Prostate gland (tissue), 2 donors: ENCODE data around the gene APBA2. TPM values are rescaled to one million over a fixed set of nuclear protein-coding genes. Genes with fewer than 3 reads are reported as not detected.

Experiments used
- DNase-seq: peaks from one replicate; pipeline ENCODE4 v3.0.0-alpha.2; 2019; ENCODE audit warnings: low spot score
- H3K27ac ChIP-seq, 2 donors: fragments of 200-600 bp; sonication (generic); 2 replicates each; pipeline ENCODE4 v1.5.1; 2017 to 2019
- H3K27me3 ChIP-seq: fragments of 200-600 bp; sonication (generic); replicated peaks from 2 replicates; pipeline ENCODE4 v1.5.1; 2019; ENCODE audit not compliant: insufficient read depth
- H3K36me3 ChIP-seq, 2 donors: fragments of 200-600 bp; sonication (generic); 1 replicate in 1 of 2; 2 replicates in 1 of 2; pipeline versions ENCODE4 v1.5.1 to v1.8.1; 2017 to 2019
- H3K4me1 ChIP-seq: fragments of 200-600 bp; sonication (generic); replicated peaks from 2 replicates; pipeline ENCODE4 v1.5.1; 2019
- H3K4me3 ChIP-seq, 2 donors: fragments of 200-600 bp; sonication (generic); 2 replicates each; pipeline ENCODE4 v1.5.1; 2017 to 2019
- H3K9me3 ChIP-seq: fragments of 200-600 bp; sonication (generic); 2 replicates; pipeline ENCODE4 v1.5.1; 2017
- POLR2A ChIP-seq: fragments of 450-650 bp; IDR thresholded peaks from one replicate; pipeline ENCODE4 v1.6.1; 2016; ENCODE audit warnings: antibody characterized with exemption, mild to moderate bottlenecking
- POLR2AphosphoS5 ChIP-seq: sonication (generic); formaldehyde crosslinking; IDR thresholded peaks from one replicate; pipeline ENCODE4 v1.6.1; 2017; ENCODE audit warnings: antibody characterized with exemption
- WGBS: methylation state at CpG from one replicate; pipeline ENCODE4 v1.1.5; 2018; 5-methylcytosine and 5-hydroxymethylcytosine counted together
- intact Hi-C: fragments of 100-400 bp; cut with DNase I; formaldehyde crosslinking; loops from one replicate; pipeline ENCODE4 v1.14.2; 2022
- total RNA-seq, 2 donors: library from RNA; depleted of rRNA; stranded (reverse); fragments of >200 nt; gene quantifications; one replicate each; pipeline ENCODE4 v1.1.0, GENCODE V29; 2016
- TF ChIP-seq, protein P1 (sequence below), 4 experiments: fragments of 200-600 bp in 2 of 4; fragments of 450-650 bp in 2 of 4; sonication (generic) in 2 of 4; IDR thresholded peaks; 1 replicate in 3 of 4; 2 replicates in 1 of 4; pipeline ENCODE4 v1.5.1; 2016 to 2019; ENCODE audit warnings: antibody characterized with exemption in 4 of 4, mild to moderate bottlenecking in 2 of 4, moderate library complexity in 2 of 4

The APBA2 gene
- total RNA-seq, 2 donors from 2014 or later: 2.6 to 25.3 TPM

DNA sequence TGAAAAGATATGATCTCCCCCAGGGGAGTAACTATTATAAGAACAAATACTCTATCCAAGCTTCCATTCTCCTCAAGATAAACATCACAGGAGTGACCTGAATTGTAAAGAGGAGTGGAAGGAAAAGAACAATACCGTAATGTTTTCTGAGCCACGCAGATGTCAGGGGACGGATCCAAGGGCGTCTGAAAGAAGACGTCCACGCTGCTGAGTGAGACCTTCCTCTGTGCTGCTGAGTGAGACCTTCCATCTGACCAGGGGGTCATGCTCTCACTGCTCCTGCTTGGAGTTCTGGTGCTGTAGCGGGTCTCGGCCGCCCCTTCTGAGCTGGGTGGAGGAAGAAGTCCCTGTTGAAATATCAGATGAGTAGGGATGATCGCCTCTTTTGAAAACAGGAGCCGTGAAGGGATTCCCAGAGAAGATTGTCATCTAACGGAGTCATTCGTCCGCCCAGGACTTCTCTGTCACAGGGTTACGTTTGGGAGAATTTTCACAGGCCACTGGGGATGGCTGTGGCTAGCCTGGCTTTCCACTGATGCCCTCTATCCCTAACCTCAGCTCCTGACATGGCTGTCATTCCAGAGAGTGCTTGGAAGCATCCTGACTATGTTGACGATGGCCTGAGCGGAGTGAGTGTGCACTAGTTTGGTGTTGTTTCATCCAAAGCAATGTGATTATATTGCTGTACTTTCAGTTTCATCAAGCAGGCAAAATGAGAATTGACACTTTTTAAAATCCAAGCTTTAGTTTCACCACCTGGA is 184.9 kb downstream of the APBA2 start:
- no peaks in the 10 kb centered on the region for H3K9me3 ChIP-seq
- no peak for DNase-seq
- no peaks in the 10 kb centered on the region for H3K4me1 ChIP-seq
- H3K27ac ChIP-seq: no peak overlapping the region
- H3K4me3 ChIP-seq: no peak overlapping the region
- no peaks in the 10 kb centered on the region for H3K27me3 ChIP-seq
- intact Hi-C loops: no loop called here
- TF ChIP-seq POLR2A (no peak), POLR2AphosphoS5 (no peak)
- no peaks in the 10 kb centered on the region for H3K36me3 ChIP-seq
- WGBS: 46% methylated on average over 17 of the region's 17 CpGs

DNA sequence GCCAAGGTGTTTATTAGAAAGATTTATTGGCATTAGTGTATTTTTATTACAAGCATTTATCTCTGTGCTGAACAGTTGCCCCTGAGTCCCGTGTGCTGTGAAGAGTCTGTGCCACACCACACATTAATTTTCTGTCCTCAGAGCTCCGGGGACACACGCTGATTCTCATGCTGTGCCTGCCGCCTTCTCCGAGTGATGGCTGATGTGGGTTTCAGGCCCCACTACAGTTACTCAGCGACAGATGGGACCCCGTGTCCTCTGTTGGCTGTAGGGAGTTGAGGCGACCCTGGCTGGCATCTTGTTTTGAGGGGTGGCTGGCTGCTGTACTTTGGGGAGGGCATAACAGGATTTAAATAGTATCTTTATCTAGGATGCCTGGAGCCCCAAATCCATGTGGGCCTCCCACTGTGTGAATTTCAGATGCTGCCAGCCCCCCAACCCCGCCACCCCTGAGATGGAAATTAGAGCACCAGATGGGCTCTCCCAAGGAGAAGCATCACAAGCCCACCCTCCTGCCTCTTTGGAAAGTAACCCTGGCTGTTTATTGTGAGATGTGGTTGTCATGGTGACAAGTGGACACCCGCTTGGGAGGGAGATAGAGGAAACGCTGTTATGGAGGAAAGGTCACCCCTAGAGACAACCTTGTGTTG is 185.6 kb downstream of the APBA2 start:
- no peak for DNase-seq
- no peaks in the 10 kb centered on the region for H3K27me3 ChIP-seq
- no peak overlapping the region for H3K27ac ChIP-seq
- no peaks in the 10 kb centered on the region for H3K9me3 ChIP-seq
- TF ChIP-seq, protein P1, sequence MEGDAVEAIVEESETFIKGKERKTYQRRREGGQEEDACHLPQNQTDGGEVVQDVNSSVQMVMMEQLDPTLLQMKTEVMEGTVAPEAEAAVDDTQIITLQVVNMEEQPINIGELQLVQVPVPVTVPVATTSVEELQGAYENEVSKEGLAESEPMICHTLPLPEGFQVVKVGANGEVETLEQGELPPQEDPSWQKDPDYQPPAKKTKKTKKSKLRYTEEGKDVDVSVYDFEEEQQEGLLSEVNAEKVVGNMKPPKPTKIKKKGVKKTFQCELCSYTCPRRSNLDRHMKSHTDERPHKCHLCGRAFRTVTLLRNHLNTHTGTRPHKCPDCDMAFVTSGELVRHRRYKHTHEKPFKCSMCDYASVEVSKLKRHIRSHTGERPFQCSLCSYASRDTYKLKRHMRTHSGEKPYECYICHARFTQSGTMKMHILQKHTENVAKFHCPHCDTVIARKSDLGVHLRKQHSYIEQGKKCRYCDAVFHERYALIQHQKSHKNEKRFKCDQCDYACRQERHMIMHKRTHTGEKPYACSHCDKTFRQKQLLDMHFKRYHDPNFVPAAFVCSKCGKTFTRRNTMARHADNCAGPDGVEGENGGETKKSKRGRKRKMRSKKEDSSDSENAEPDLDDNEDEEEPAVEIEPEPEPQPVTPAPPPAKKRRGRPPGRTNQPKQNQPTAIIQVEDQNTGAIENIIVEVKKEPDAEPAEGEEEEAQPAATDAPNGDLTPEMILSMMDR (IDR thresholded peaks at IDR 0.05): no peak
- TF ChIP-seq POLR2AphosphoS5 (no peak), POLR2A (no peak)
- H3K4me1 ChIP-seq: no peaks in the 10 kb centered on the region
- no peak overlapping the region for H3K4me3 ChIP-seq
- no peaks in the 10 kb centered on the region for H3K36me3 ChIP-seq
- intact Hi-C loops: no loop called here
- 80% methylated on average over 11 of the region's 11 CpGs for WGBS

DNA sequence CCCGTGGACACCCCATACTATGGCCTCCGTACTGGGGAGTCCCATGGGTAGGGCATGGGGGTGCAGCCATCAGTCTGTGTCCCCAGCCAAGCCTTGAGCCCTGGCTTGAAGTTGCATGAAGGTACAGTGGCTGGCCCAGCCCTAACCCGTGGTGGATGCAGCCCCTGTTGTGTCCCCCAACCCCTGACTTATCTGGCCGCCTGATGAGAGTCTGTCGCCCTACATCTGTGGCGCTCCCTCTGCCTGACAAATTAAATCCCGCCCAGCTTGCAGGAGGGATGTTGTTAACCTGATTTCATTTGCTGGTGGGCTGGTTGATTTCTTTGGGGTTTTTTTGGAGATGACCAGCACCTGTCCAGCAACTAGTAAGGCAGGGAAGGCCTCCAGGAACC is 186.1 kb downstream of the APBA2 start:
- H3K4me3 ChIP-seq: no peak overlapping the region
- no peak for DNase-seq
- no peaks in the 10 kb centered on the region for H3K4me1 ChIP-seq
- intact Hi-C loops: no loop called here
- WGBS: 91% methylated on average over 7 of the region's 7 CpGs
- no peaks in the 10 kb centered on the region for H3K9me3 ChIP-seq
- TF ChIP-seq, protein P1 (IDR thresholded peaks at IDR 0.05): no peak
- no peak for TF ChIP-seq POLR2A
- no peak for TF ChIP-seq POLR2AphosphoS5
- no peaks in the 10 kb centered on the region for H3K36me3 ChIP-seq
- no peaks in the 10 kb centered on the region for H3K27me3 ChIP-seq
- no peak overlapping the region for H3K27ac ChIP-seq

DNA sequence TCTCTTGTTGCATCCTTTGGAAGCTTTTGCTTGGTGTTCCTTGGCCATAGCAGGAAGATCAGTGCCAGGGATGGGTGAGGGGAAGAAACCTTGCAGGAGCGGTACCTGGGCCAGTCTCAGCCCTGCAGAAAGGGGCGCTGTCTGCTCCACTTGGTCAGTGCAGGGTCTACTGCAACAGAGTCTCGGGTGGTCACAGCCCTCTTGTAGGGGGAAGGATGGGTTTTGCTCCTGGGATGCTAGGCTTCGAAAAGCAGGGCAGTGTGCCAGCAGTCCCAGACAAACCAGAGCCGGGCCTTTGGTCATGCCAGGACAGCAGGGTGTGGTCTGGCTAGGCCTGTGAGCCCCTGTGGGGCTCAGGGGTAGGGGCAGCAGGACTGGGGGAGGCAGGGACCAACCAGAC is 186.7 kb downstream of the APBA2 start:
- WGBS: 81% methylated on average over 5 of the region's 5 CpGs
- intact Hi-C loops: no loop called here
- H3K27ac ChIP-seq: no peak overlapping the region
- H3K4me1 ChIP-seq: no peaks in the 10 kb centered on the region
- H3K36me3 ChIP-seq: no peaks in the 10 kb centered on the region
- no peak for DNase-seq
- no peak overlapping the region for H3K4me3 ChIP-seq
- H3K27me3 ChIP-seq: no peaks in the 10 kb centered on the region
- TF ChIP-seq, protein P1 (IDR thresholded peaks at IDR 0.05): no peak
- TF ChIP-seq POLR2A (no peak), POLR2AphosphoS5 (no peak)
- no peaks in the 10 kb centered on the region for H3K9me3 ChIP-seq

DNA sequence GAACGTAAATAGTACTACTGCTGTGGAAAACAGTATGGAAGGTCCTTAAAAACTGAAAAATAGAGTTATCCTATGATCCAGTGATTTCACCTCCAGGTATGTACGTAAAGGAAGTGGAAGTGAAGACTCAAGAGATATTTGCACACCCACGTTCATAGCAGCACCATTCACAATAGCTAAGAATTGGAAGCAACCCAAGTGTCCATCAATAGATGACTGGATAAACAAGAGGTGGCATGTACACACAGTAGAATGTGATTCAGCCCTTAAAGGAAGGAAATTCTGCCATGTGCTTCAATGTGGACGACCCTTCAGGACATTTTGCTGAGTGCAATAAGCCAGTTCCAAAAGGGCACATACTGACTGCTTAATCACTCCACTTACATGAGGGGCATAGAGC is 188.3 kb downstream of the APBA2 start:
- Histone ChIP-seq H3K27ac (no peak overlapping the region), H3K4me1 (no peaks in the 10 kb centered on the region), H3K9me3 (no peaks in the 10 kb centered on the region), H3K4me3 (no peak overlapping the region), H3K36me3 (no peaks in the 10 kb centered on the region), H3K27me3 (no peaks in the 10 kb centered on the region)
- DNase-seq: no peak
- no peak for TF ChIP-seq POLR2AphosphoS5
- no peak for TF ChIP-seq POLR2A
- TF ChIP-seq, protein P1 (IDR thresholded peaks at IDR 0.05): no peak
- intact Hi-C loops: no loop called here
- WGBS: 44% methylated on average over 4 of the region's 4 CpGs
